Activated gamma-delta T cell (primary cell): Measurements from ENCODE around the gene NDUFS6.

Source experiments
- DNase-seq: peaks from one replicate; lab custom pipeline; 2025; lab: John Stamatoyannopoulos, UW
- total RNA-seq, 2 donors: gene quantifications; one replicate each; lab custom pipeline; 2026; lab: John Stamatoyannopoulos, UW

NDUFS6 gene
- total RNA-seq, result 20.4 to 24.0 reads per million in 2 donors

- DNase-seq, result peak; percentile 69
Measured at GRCh38 chr5:1801222-1801966, at the start of gene NDUFS6. Gene NDUFS6, plus strand, starts transcription at chr5:1801407. Its CDS starts 11 bp downstream, at chr5:1801418.

- DNase-seq, result no peak
Measured at GRCh38 chr5:1751864-1752822, 49.1 kb upstream of the NDUFS6 start.

- no peak for DNase-seq
Measured at GRCh38 chr5:1752881-1753280, 48.3 kb upstream of the NDUFS6 start.

- DNase-seq, result no peak
Measured at GRCh38 chr5:1753490-1753889, 47.7 kb upstream of the NDUFS6 start.

GRCh38 chr5:1754531-1755220 lies 46.5 kb upstream of the NDUFS6 start:
- DNase-seq, result no peak

GRCh38 chr5:1755321-1755949 lies 45.8 kb upstream of the NDUFS6 start:
- no peak for DNase-seq

- no peak for DNase-seq
Measured at GRCh38 chr5:1756481-1756880, 44.7 kb upstream of the NDUFS6 start.

- no peak for DNase-seq
Measured at GRCh38 chr5:1757511-1757910, 43.7 kb upstream of the NDUFS6 start.

- no peak for DNase-seq
Measured at GRCh38 chr5:1758574-1758973, 42.6 kb upstream of the NDUFS6 start.

- DNase-seq, result no peak
Measured at GRCh38 chr5:1759378-1759970, 41.7 kb upstream of the NDUFS6 start.

GRCh38 chr5:1760231-1760630 lies 41.0 kb upstream of the NDUFS6 start:
- no peak for DNase-seq

- no peak for DNase-seq
Measured at GRCh38 chr5:1760656-1761452, 40.4 kb upstream of the NDUFS6 start.

- DNase-seq, result no peak
Measured at GRCh38 chr5:1761453-1761755, 39.8 kb upstream of the NDUFS6 start.

- DNase-seq, result no peak
Measured at GRCh38 chr5:1762121-1762882, 38.9 kb upstream of the NDUFS6 start.

- no peak for DNase-seq
Measured at GRCh38 chr5:1762883-1763547, 38.2 kb upstream of the NDUFS6 start.

- no peak for DNase-seq
Measured at GRCh38 chr5:1763548-1763911, 37.7 kb upstream of the NDUFS6 start.

GRCh38 chr5:1763960-1764605 lies 37.1 kb upstream of the NDUFS6 start:
- no peak for DNase-seq

GRCh38 chr5:1764606-1764960 lies 36.6 kb upstream of the NDUFS6 start:
- DNase-seq, result no peak
